ENCODE measurements around the gene TRIM22.
"Not testable (repeated sequence)": the region's sequence is repeated elsewhere in the genome, so short reads cannot be mapped to it uniquely, and the experiment has no call there.

Gene TRIM22, protein sequence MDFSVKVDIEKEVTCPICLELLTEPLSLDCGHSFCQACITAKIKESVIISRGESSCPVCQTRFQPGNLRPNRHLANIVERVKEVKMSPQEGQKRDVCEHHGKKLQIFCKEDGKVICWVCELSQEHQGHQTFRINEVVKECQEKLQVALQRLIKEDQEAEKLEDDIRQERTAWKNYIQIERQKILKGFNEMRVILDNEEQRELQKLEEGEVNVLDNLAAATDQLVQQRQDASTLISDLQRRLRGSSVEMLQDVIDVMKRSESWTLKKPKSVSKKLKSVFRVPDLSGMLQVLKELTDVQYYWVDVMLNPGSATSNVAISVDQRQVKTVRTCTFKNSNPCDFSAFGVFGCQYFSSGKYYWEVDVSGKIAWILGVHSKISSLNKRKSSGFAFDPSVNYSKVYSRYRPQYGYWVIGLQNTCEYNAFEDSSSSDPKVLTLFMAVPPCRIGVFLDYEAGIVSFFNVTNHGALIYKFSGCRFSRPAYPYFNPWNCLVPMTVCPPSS

GRCh38 chr11:5689551-5689983 lies at the start of gene TRIM22:
Gene TRIM22, plus strand, starts transcription at chr11:5689790. Its CDS starts 6,443 bp downstream, at chr11:5696233.
- TF ChIP-seq CTCF (conservative IDR thresholded peaks at IDR 0.05; ENCODE audit: low read depth, low read length) = no peak
- peak within 1 kb of the TSS; percentile 53 for H3K4me3 ChIP-seq (ENCODE audit: low read length)

DNA sequence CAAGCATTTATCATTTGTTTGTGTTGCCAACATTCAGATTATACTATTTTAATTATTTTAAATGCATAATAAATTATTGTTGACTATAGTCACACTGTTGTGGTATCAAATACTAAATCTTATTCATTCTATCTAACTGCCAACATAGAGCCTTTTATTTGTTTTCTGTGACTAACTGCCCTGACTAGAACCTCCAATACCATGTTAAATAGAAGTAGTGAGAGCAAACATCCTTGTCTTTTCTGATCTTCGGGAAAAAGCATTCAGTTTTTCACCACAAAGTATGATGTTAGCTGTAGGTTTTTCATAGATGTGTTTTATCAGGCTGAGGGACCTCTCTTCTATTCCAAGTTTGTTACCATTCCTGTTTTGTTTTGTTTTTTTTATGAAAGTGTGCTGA lies 49.6 kb upstream of the TRIM22 start:
- no peak for DNase-seq (ENCODE audit: low read depth)

More at GRCh38 chr11:5689551-5689983, at the start of gene TRIM22:
- peak; percentile 28 for DNase-seq (ENCODE audit: low read depth)

DNA sequence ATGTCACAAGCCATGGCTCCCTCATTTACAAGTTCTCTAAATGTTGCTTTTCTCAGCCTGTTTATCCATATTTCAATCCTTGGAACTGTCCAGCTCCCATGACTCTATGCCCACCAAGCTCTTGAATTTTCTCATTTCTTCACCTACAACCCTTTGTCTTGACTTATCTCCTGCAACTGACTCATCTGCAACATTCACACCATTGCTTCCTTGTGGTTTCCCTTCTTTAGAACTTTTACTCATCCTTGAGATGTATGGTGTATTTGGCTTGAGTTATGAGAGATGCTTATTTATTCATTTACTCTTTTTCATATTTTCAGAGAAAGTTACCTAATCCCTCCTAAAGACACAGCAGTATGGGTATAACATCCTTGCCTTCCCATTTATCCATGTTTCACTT lies 46.0 kb upstream of the TRIM22 start:
- no peak overlapping the region for H3K4me3 ChIP-seq (ENCODE audit: low read length)
- no peak for DNase-seq (ENCODE audit: low read depth)
- no peak for TF ChIP-seq CTCF (conservative IDR thresholded peaks at IDR 0.05; ENCODE audit: low read depth, low read length)

More for the DNA sequence above, 49.6 kb upstream of the TRIM22 start:
- TF ChIP-seq CTCF (conservative IDR thresholded peaks at IDR 0.05; ENCODE audit: low read depth, low read length) = no peak
- no peak overlapping the region for H3K4me3 ChIP-seq (ENCODE audit: low read length)

DNA sequence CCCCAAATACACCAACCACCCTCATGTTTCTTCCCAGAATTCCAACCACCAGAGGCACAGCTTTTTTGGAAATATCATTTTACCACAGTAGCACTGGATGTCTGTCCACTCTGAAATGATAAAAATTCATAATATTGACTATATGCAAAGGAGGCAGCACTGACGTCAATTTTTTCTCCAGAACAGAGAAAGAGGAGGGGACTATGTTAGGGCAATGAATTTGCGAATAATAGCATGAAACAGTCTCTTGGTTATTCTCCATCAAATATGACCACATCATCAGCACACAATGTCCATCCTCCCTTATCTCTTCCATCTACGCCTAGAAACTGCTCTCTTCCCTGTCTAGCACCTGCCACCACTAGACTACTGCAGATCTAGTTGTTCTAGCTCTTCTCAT lies 43.5 kb upstream of the TRIM22 start:
- TF ChIP-seq CTCF (conservative IDR thresholded peaks at IDR 0.05; ENCODE audit: low read depth, low read length) = no peak
- no peak for DNase-seq (ENCODE audit: low read depth)
- no peak overlapping the region for H3K4me3 ChIP-seq (ENCODE audit: low read length)

- no peak overlapping the region for H3K4me3 ChIP-seq (ENCODE audit: low read length)
- no peak for DNase-seq (ENCODE audit: low read depth)
- TF ChIP-seq CTCF (conservative IDR thresholded peaks at IDR 0.05; ENCODE audit: low read depth, low read length) = no peak
Measured at GRCh38 chr11:5655474-5655873, 34.1 kb upstream of the TRIM22 start.

GRCh38 chr11:5656956-5657355 lies 32.6 kb upstream of the TRIM22 start:
- DNase-seq (ENCODE audit: low read depth); H3K4me3 ChIP-seq (ENCODE audit: low read length): not testable (repeated sequence)

GRCh38 chr11:5658318-5658717 lies 31.3 kb upstream of the TRIM22 start:
- no peak for DNase-seq (ENCODE audit: low read depth)
- TF ChIP-seq CTCF (conservative IDR thresholded peaks at IDR 0.05; ENCODE audit: low read depth, low read length) = no peak
- H3K4me3 ChIP-seq (ENCODE audit: low read length) = no peak overlapping the region
